Lower leg skin (tissue), 3 donors: Measurements from ENCODE around the gene ZSCAN20.

Experiments
- POLR2A ChIP-seq, 2 donors: fragments of 450-650 bp; IDR thresholded peaks; one replicate each; pipeline ENCODE4 v1.6.1; 2016 to 2017; ENCODE audit warnings: antibody characterized with exemption in 2 of 2, mild to moderate bottlenecking in 1 of 2, moderate library complexity in 1 of 2
- TF ChIP-seq, protein P1 (sequence below), 3 donors: fragments of 450-650 bp; IDR thresholded peaks; one replicate each; pipeline ENCODE4 v1.5.1; 2016; ENCODE audit warnings: antibody characterized with exemption in 3 of 3, mild to moderate bottlenecking in 3 of 3, moderate library complexity in 2 of 3

DNA sequence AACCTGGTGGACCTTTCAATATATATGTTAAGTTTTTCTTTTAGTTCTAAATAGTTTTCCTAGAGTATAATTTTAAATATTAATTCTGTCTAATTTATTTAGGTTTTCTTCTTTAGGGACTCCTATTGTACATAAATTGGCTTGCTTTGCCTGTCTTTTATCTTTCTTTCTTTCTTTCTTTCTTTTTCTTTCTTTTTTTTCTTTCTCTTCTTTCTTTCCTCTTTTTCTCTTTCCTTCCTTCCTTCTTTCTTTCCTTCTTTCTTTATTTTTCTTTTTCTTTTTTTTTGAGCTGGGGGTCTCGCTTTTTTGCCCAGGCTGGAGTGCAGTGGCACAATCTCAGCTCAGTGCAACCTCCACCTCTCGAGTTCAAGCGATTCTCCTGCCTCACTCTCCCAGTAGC, 35.2 kb downstream of the ZSCAN20 start:
- TF ChIP-seq, protein P1, sequence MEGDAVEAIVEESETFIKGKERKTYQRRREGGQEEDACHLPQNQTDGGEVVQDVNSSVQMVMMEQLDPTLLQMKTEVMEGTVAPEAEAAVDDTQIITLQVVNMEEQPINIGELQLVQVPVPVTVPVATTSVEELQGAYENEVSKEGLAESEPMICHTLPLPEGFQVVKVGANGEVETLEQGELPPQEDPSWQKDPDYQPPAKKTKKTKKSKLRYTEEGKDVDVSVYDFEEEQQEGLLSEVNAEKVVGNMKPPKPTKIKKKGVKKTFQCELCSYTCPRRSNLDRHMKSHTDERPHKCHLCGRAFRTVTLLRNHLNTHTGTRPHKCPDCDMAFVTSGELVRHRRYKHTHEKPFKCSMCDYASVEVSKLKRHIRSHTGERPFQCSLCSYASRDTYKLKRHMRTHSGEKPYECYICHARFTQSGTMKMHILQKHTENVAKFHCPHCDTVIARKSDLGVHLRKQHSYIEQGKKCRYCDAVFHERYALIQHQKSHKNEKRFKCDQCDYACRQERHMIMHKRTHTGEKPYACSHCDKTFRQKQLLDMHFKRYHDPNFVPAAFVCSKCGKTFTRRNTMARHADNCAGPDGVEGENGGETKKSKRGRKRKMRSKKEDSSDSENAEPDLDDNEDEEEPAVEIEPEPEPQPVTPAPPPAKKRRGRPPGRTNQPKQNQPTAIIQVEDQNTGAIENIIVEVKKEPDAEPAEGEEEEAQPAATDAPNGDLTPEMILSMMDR (IDR thresholded peaks at IDR 0.05), result no peak
- TF ChIP-seq POLR2A (IDR thresholded peaks at IDR 0.05), result no peak
